ENCODE measurements around the gene TDRD3. TPM values are rescaled to one million over a fixed set of nuclear protein-coding genes. Genes with fewer than 3 reads are reported as not detected.

Gene TDRD3
- total RNA-seq, 1 donor from 2014 or later = 10.7 TPM

- FAIRE-seq = no peak
- no peak for DNase-seq (ENCODE audit: low read depth)
- H3K9me3 Mint-ChIP-seq (ENCODE audit: unreplicated experiment) = no peaks in the 10 kb centered on the region
- Histone ChIP-seq H3K4me3 (ENCODE audit: insufficient read depth, low read depth, low read length) (no peak overlapping the region), H3K79me2 (ENCODE audit: insufficient read depth, low read length) (no peaks in the 10 kb centered on the region), H3K27ac (ENCODE audit: low read depth, low read length) (no peak overlapping the region), H3K4me1 (ENCODE audit: insufficient read depth, low read length) (no peaks in the 10 kb centered on the region), H2AFZ (ENCODE audit: low read depth, low read length) (no peak overlapping the region), H3K36me3 (ENCODE audit: insufficient read depth, low read length) (no peaks in the 10 kb centered on the region), H3K4me2 (ENCODE audit: low read length) (no peak overlapping the region), H3K27me3 (ENCODE audit: insufficient read depth, low read length) (no peaks in the 10 kb centered on the region), H3K9ac (ENCODE audit: low read length) (no peak overlapping the region), H4K20me1 (ENCODE audit: insufficient read depth, low read length) (no peaks in the 10 kb centered on the region), H3K9me3 (ENCODE audit: insufficient read depth, low read depth, low read length) (no peaks in the 10 kb centered on the region)
- H3K4me1 Mint-ChIP-seq (ENCODE audit: low read depth, unreplicated experiment) = no peaks in the 10 kb centered on the region
- H3K27me3 Mint-ChIP-seq (ENCODE audit: low read depth, unreplicated experiment) = peaks cover 2% of the 10 kb centered on the region
- H3K27ac Mint-ChIP-seq (ENCODE audit: unreplicated experiment) = no peak overlapping the region
- no peak overlapping the region for H3K4me3 Mint-ChIP-seq (ENCODE audit: unreplicated experiment)
- TF ChIP-seq EZH2 (IDR thresholded peaks at IDR 0.05; ENCODE audit: insufficient read depth, low read length) = no peak
- TF ChIP-seq, protein P1, sequence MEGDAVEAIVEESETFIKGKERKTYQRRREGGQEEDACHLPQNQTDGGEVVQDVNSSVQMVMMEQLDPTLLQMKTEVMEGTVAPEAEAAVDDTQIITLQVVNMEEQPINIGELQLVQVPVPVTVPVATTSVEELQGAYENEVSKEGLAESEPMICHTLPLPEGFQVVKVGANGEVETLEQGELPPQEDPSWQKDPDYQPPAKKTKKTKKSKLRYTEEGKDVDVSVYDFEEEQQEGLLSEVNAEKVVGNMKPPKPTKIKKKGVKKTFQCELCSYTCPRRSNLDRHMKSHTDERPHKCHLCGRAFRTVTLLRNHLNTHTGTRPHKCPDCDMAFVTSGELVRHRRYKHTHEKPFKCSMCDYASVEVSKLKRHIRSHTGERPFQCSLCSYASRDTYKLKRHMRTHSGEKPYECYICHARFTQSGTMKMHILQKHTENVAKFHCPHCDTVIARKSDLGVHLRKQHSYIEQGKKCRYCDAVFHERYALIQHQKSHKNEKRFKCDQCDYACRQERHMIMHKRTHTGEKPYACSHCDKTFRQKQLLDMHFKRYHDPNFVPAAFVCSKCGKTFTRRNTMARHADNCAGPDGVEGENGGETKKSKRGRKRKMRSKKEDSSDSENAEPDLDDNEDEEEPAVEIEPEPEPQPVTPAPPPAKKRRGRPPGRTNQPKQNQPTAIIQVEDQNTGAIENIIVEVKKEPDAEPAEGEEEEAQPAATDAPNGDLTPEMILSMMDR (IDR thresholded peaks at IDR 0.05; ENCODE audit: insufficient read depth, low read depth, low read length) = no peak
- H3K36me3 Mint-ChIP-seq (ENCODE audit: low read depth, unreplicated experiment) = no peaks in the 10 kb centered on the region
These were observed 207.0 kb downstream of the TDRD3 start for GRCh38 chr13:60604058-60604457.

DNA sequence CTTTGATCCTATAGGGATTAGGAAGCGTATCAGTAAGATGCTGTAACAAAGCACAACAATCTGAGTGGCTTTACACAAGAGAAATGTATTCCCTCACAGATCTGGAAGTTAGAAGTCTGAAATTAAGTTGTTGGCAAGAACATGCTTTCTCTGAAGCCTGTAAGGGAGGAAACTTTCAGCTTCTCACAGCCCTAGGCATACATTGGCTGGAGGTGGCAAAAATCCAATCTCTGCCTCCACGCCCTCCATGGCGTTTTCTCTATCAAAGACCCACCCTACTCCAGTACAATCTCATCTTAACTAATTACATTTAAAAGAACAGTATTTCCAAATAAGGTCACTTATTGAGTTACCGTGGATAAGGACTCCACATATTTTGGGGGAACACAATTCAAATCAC, 211.9 kb downstream of the TDRD3 start:
- Histone ChIP-seq H3K9me3 (ENCODE audit: insufficient read depth, low read depth, low read length) (no peaks in the 10 kb centered on the region), H3K27me3 (ENCODE audit: insufficient read depth, low read length) (peaks cover 9% of the 10 kb centered on the region), H4K20me1 (ENCODE audit: insufficient read depth, low read length) (no peaks in the 10 kb centered on the region), H3K9ac (ENCODE audit: low read length) (no peak overlapping the region), H3K27ac (ENCODE audit: low read depth, low read length) (no peak overlapping the region), H3K4me3 (ENCODE audit: insufficient read depth, low read depth, low read length) (no peak overlapping the region), H3K4me1 (ENCODE audit: insufficient read depth, low read length) (no peaks in the 10 kb centered on the region), H3K79me2 (ENCODE audit: insufficient read depth, low read length) (no peaks in the 10 kb centered on the region), H3K4me2 (ENCODE audit: low read length) (no peak overlapping the region), H2AFZ (ENCODE audit: low read depth, low read length) (no peak overlapping the region), H3K36me3 (ENCODE audit: insufficient read depth, low read length) (no peaks in the 10 kb centered on the region)
- peaks cover 3% of the 10 kb centered on the region for H3K27me3 Mint-ChIP-seq (ENCODE audit: low read depth, unreplicated experiment)
- no peaks in the 10 kb centered on the region for H3K36me3 Mint-ChIP-seq (ENCODE audit: low read depth, unreplicated experiment)
- H3K27ac Mint-ChIP-seq (ENCODE audit: unreplicated experiment) = no peak overlapping the region
- DNase-seq (ENCODE audit: low read depth) = no peak
- no peak overlapping the region for H3K4me3 Mint-ChIP-seq (ENCODE audit: unreplicated experiment)
- FAIRE-seq = no peak
- TF ChIP-seq EZH2 (IDR thresholded peaks at IDR 0.05; ENCODE audit: insufficient read depth, low read length) = no peak
- TF ChIP-seq, protein P1 (IDR thresholded peaks at IDR 0.05; ENCODE audit: insufficient read depth, low read depth, low read length) = no peak
- no peaks in the 10 kb centered on the region for H3K4me1 Mint-ChIP-seq (ENCODE audit: low read depth, unreplicated experiment)
- H3K9me3 Mint-ChIP-seq (ENCODE audit: unreplicated experiment) = no peaks in the 10 kb centered on the region

DNA sequence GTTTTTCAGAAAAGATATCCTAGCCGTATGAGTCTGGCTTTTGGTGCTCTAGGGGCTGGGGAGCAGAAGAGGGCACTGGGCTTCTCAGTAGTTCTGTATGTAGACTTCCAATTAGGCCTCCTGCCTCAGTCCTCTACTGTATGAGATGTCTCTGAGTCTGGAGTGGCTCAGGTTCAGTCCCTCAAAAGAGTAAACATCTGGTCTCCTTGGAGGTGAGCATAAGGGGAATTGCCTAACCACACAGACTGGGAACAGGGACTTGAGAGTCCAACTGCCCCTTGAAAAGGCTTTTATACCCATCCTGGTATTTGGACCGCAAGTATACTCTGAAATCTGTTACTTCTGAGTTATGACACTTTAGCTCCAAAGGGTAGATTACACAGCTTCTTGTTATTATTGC, 214.5 kb downstream of the TDRD3 start:
- H3K4me1 Mint-ChIP-seq (ENCODE audit: low read depth, unreplicated experiment) = no peaks in the 10 kb centered on the region
- H3K79me2 ChIP-seq (ENCODE audit: insufficient read depth, low read length) = no peaks in the 10 kb centered on the region
- H3K4me3 ChIP-seq (ENCODE audit: insufficient read depth, low read depth, low read length) = no peak overlapping the region
- DNase-seq (ENCODE audit: low read depth) (no peak), FAIRE-seq (no peak)
- no peaks in the 10 kb centered on the region for H3K9me3 Mint-ChIP-seq (ENCODE audit: unreplicated experiment)
- peaks cover 3% of the 10 kb centered on the region for H3K27me3 Mint-ChIP-seq (ENCODE audit: low read depth, unreplicated experiment)
- no peak overlapping the region for H3K27ac ChIP-seq (ENCODE audit: low read depth, low read length)
- H3K4me1 ChIP-seq (ENCODE audit: insufficient read depth, low read length) = no peaks in the 10 kb centered on the region
- H3K4me2 ChIP-seq (ENCODE audit: low read length) = no peak overlapping the region
- H2AFZ ChIP-seq (ENCODE audit: low read depth, low read length) = no peak overlapping the region
- H3K36me3 Mint-ChIP-seq (ENCODE audit: low read depth, unreplicated experiment) = no peaks in the 10 kb centered on the region
- no peaks in the 10 kb centered on the region for H3K36me3 ChIP-seq (ENCODE audit: insufficient read depth, low read length)
- no peak overlapping the region for H3K9ac ChIP-seq (ENCODE audit: low read length)
- H3K9me3 ChIP-seq (ENCODE audit: insufficient read depth, low read depth, low read length) = no peaks in the 10 kb centered on the region
- no peak overlapping the region for H3K4me3 Mint-ChIP-seq (ENCODE audit: unreplicated experiment)
- H3K27me3 ChIP-seq (ENCODE audit: insufficient read depth, low read length) = peaks cover 11% of the 10 kb centered on the region
- TF ChIP-seq, protein P1 (IDR thresholded peaks at IDR 0.05; ENCODE audit: insufficient read depth, low read depth, low read length) = no peak
- no peak for TF ChIP-seq EZH2 (IDR thresholded peaks at IDR 0.05; ENCODE audit: insufficient read depth, low read length)
- H3K27ac Mint-ChIP-seq (ENCODE audit: unreplicated experiment) = no peak overlapping the region
- H4K20me1 ChIP-seq (ENCODE audit: insufficient read depth, low read length) = no peaks in the 10 kb centered on the region
